AG04450 (cell line): Measurements from ENCODE around the gene GPR31. TPM values are rescaled to one million over a fixed set of nuclear protein-coding genes. Genes with fewer than 3 reads are reported as not detected.
"Not testable (repeated sequence)": the region's sequence is repeated elsewhere in the genome, so short reads cannot be mapped to it uniquely, and the experiment has no call there.

ENCODE experiments used
- CTCF ChIA-PET: fragments of 300-600, 350-600 bp; formaldehyde crosslinking; extraction: SDS; loops from one replicate; lab custom pipeline; 2022; ENCODE audit warnings: antibody characterized with exemption, inconsistent platforms; lab: Charles Lee
- POLR2A ChIA-PET: fragments of 350-600 bp; formaldehyde crosslinking; extraction: SDS; loops from one replicate; lab custom pipeline; 2021; ENCODE audit warnings: antibody characterized with exemption, inconsistent platforms; lab: Yijun Ruan, JAX
- DNase-seq: peaks from one replicate; pipeline ENCODE4 v3.0.0-alpha.2; 2011; ENCODE audit warnings: low read depth, low spot score
- H3K27ac ChIP-seq: one replicate; pipeline ENCODE4 v1.5.1; 2012; ENCODE audit warnings: low read depth, low read length, control low read depth
- H3K27me3 ChIP-seq: one replicate; pipeline ENCODE4 v1.6.0; 2012; ENCODE audit warnings: low read length; ENCODE audit not compliant: control insufficient read depth, insufficient read depth
- H3K4me3 ChIP-seq: 2 replicates; pipeline ENCODE4 v1.5.1; 2011; ENCODE audit warnings: mild to moderate bottlenecking, low read depth, low read length, control low read depth
- H3K9me3 ChIP-seq: 2 replicates; pipeline ENCODE4 v1.5.1; 2012; ENCODE audit warnings: low read length; ENCODE audit not compliant: control insufficient read depth, insufficient read depth
- CTCF ChIP-seq: IDR thresholded peaks from 2 replicates; pipeline ENCODE4 v1.5.1; 2011; ENCODE audit warnings: low read depth, low read length, control low read depth, inconsistent platforms
- polyA minus RNA-seq: library from RNA; depleted of rRNA, polyadenylated mRNA; stranded (reverse); fragments of >200 nt; gene quantifications from 2 replicates; pipeline ENCODE4 v1.2.3, GENCODE V29; 2011; rRNA and poly(A)+ RNA removed
- polyA plus RNA-seq: library from polyadenylated mRNA; depleted of rRNA; stranded (reverse); fragments of >200 nt; gene quantifications from 2 replicates; pipeline ENCODE4 v1.2.3, GENCODE V29; 2011; rRNA removed

Gene GPR31, protein sequence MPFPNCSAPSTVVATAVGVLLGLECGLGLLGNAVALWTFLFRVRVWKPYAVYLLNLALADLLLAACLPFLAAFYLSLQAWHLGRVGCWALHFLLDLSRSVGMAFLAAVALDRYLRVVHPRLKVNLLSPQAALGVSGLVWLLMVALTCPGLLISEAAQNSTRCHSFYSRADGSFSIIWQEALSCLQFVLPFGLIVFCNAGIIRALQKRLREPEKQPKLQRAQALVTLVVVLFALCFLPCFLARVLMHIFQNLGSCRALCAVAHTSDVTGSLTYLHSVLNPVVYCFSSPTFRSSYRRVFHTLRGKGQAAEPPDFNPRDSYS
- polyA plus RNA-seq = not detected in 2 replicates
- not detected in 2 replicates for polyA minus RNA-seq

DNA sequence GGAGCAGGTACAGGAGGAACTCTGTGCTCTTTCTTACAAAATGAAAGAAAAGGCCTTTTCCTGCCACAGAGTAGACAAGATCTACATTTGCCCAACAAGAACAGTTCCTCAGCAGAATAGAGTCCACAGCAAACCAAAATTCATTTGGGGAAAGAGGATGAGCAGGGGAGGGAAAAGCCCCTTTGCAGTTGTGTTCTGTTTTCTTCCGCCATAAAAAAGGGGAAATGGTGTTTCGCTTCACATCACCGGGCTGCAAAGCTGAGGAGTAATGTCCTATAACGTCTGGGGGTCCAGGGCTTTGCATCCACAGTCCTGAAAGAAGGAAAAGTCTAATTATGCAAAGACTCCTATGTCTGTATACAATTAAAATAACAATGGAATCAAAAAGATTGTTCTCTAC lies at the start of gene GPR31:
TSS of gene GPR31 (minus strand) at position 118 of the 400 bp plus-strand sequence. CDS start 149 bp downstream, outside the sequence.
- H3K9me3 ChIP-seq = peaks cover 22% of the 10 kb centered on the region
- H3K27me3 ChIP-seq = no peaks in the 10 kb centered on the region
- no peak within 1 kb of the TSS for H3K4me3 ChIP-seq
- POLR2A ChIA-PET = no interaction called here
- no peak within 1 kb of the TSS for H3K27ac ChIP-seq
- DNase-seq = no peak
- CTCF ChIA-PET = no interaction called here
- TF ChIP-seq CTCF = no peak

DNA sequence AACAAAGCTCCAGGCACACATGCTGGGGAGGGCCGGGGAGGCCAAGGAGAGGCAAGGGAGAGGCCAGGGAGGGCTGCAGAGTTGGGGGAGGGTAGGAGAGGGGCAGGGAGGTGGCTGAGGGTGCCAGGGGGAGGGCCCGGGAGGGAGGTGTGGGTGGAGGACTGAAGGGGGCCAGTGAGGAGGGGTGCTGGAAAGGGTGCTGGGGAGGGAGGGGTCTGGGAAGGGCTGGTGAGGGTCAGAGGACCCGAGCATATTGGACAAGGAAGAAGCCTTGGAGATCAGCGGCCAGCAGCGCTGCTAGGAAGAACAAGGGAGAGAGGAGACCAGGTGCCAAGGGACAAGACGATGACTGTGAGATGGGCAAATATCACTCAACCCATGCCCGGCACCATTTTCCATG lies 49.7 kb upstream of the GPR31 start:
- Histone ChIP-seq H3K4me3 (no peak overlapping the region), H3K9me3 (peaks cover 31% of the 10 kb centered on the region; the same call in 1 of the 2 replicates), H3K27ac (no peak overlapping the region), H3K27me3 (no peaks in the 10 kb centered on the region)
- no peak for DNase-seq
- ChIA-PET POLR2A (no interaction called here), CTCF (no interaction called here)
- TF ChIP-seq CTCF = no peak

GRCh38 chr6:167205316-167205715 lies 47.5 kb upstream of the GPR31 start:
- H3K9me3 ChIP-seq = peaks cover 31% of the 10 kb centered on the region
- CTCF ChIA-PET, H3K4me3 ChIP-seq, POLR2A ChIA-PET, H3K27me3 ChIP-seq, H3K27ac ChIP-seq, DNase-seq: not testable (repeated sequence)

DNA sequence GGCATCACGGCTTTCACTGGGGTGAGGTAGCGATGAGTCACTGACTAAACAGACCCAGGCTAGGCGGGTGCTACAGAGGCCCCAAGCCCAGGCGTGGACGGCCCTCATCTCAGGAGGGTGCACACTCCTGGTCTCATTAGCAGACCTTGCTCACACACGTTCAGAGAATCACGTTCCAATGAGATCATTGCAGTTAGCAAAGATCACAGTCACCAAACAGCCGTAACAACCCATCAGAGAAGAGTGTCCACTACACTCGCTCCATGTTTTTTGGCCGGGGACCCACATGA lies 46.2 kb upstream of the GPR31 start:
- peaks cover 24% of the 10 kb centered on the region for H3K9me3 ChIP-seq
- CTCF ChIA-PET, H3K27me3 ChIP-seq, DNase-seq, POLR2A ChIA-PET, H3K27ac ChIP-seq, H3K4me3 ChIP-seq: not testable (repeated sequence)

DNA sequence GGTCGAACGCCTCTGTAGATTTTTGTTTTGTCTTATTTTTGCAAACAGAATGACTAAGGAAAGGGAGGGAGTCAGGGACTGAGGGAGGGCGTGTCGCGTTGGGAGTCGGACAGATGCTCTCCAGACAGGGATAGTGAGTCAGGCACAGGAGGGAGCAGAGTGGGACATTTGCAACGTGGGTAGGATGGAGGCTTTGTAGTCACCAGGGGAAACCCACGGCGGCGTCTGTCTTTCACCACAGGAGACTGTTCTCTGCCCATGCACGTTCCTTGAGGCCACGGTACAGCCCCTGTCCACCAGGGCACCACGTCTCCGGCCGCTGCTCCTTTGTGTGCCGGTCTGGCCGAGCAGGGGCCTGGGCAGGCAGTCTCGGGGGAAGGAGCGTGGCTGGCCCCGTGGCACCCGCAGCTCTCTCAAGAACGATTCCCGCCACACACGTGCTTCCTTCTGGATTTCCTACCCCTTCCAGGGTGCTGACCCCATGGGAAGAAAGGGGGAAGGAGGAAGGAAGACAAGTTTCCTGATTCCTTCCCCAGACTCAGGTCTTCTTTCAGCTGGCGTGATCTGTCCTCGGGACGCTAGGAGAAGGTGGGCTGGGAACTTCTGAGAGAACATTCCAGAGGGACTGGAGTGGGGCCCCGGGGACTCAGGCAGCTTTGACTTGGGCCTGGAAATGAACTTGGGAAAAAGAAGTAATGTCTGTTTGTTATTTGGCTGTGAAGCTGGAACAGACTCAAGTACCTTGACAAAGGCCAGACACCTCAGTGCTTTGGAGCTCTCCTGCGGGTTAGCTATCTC lies 45.7 kb upstream of the GPR31 start:
- H3K27me3 ChIP-seq, CTCF ChIA-PET, H3K4me3 ChIP-seq, DNase-seq, H3K27ac ChIP-seq, POLR2A ChIA-PET: not testable (repeated sequence)
- peaks cover 20% of the 10 kb centered on the region for H3K9me3 ChIP-seq

DNA sequence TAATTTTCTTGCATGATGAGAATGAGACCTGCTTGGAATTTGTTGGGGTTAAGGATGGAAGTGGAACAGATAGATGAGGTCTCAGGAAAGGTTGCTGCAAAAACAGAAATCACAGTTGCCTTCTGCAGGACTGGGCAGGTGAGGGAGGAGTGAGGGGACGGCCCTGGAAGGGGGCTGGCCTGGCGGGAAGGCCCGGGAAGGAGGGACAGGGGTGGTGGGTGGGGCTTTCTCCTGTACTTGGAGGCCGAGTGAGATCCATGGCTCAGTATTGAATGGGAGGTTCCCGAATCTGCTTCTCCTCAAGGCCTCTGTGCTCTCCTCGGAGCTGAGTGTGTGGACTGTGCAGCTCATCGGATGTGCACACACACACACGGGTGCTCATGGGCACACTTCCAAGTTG lies 44.8 kb upstream of the GPR31 start:
- H3K4me3 ChIP-seq, POLR2A ChIA-PET, DNase-seq, H3K27ac ChIP-seq, CTCF ChIA-PET, H3K27me3 ChIP-seq: not testable (repeated sequence)
- peaks cover 20% of the 10 kb centered on the region for H3K9me3 ChIP-seq

- H3K27me3 ChIP-seq = no peaks in the 10 kb centered on the region
- DNase-seq = no peak
- no peak overlapping the region for H3K4me3 ChIP-seq
- peaks cover 8% of the 10 kb centered on the region for H3K9me3 ChIP-seq
- no peak overlapping the region for H3K27ac ChIP-seq
- no peak for TF ChIP-seq CTCF
- POLR2A ChIA-PET = no interaction called here
- CTCF ChIA-PET = no interaction called here
These were observed 43.0 kb upstream of the GPR31 start for GRCh38 chr6:167200806-167201205.

DNA sequence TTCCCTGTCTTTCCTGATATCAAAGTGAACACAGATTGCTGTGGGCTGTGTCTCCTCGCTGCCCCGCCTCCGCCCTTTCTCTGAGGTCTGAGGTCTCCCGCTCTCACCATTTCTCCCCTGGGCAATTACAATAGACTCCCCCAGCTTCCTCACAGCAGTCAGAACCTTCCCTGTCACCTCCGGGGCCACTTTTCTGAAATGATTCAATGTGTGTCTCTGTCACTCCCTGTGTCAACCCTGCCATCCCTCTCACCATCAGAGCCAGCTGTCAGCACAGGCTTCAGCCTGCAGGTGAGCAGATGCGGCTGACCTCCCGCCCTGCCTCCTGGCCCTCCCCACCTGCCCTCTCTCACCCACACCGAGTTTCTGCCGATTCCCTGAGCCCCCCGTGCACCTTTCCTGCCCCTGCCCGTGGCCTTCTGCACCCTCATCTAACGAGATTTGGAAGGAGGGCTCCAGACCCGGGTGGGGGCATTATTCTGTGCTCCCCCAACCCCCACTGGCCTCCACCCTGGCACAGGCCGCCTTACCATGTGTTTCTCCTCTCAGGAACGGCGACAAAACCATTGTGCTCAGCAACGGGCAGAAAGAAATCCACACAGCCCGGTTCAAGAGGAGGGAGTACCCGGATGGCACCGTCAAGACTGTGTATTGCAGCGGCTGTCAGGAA lies 38.3 kb upstream of the GPR31 start:
- H3K4me3 ChIP-seq, DNase-seq, H3K27me3 ChIP-seq, CTCF ChIA-PET, H3K27ac ChIP-seq, POLR2A ChIA-PET, H3K9me3 ChIP-seq: not testable (repeated sequence)

DNA sequence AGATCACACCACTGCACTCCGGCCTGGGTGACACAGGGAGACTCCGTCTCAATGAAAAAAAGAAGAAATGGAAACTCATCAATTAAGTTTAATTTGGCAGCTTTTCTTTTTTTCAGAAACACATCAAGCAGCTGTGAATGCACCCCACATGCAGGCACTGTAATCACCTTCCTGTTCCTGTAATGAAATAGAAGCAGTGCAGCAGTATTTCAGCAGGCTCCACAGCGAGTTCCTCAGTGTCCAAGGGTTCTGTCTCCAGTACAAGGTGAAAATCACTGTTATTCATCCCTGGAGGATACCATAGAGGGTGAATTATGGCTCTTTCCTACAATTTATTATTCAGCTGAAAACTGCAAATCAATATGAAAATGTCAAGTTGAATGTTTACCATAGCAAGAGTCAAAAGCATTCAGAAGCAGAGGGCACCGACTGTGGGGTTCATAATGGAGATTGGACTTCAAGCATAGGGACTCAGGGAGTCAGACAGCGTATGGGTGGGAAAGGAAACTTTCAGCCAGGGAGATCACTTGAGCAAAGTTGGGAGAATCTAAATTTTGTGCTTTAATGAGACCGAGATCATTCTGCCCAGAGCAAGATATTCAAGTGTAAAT lies 35.8 kb upstream of the GPR31 start:
- H3K27me3 ChIP-seq, CTCF ChIA-PET, H3K9me3 ChIP-seq, POLR2A ChIA-PET, H3K4me3 ChIP-seq, DNase-seq, H3K27ac ChIP-seq: not testable (repeated sequence)
